Loucy (cell line): ENCODE data around the gene CRYL1.

Experiments used
- H2AFZ ChIP-seq: fragments of 200-600 bp; sonication (generic); 2 replicates; pipeline ENCODE4 v1.6.0; 2016; ENCODE audit warnings: antibody characterized with exemption, mild to moderate bottlenecking, low read length, moderate library complexity
- H3F3A ChIP-seq: fragments of 200-600 bp; 2 replicates; pipeline ENCODE4 v1.6.0; 2016; ENCODE audit warnings: antibody characterized with exemption, low read depth, mild to moderate bottlenecking
- H3K27me3 ChIP-seq: fragments of 200-600 bp; sonication (generic); 2 replicates; pipeline ENCODE4 v1.6.1; 2014; ENCODE audit warnings: low read length, mild to moderate bottlenecking; ENCODE audit not compliant: insufficient read depth, poor library complexity, severe bottlenecking
- H3K36me3 ChIP-seq: fragments of 200-600 bp; sonication (generic); 2 replicates; pipeline ENCODE4 v1.6.1; 2016; ENCODE audit warnings: low read length; ENCODE audit not compliant: insufficient read depth
- H3K4me1 ChIP-seq: fragments of 200-600 bp; sonication (generic); 2 replicates; pipeline ENCODE4 v1.5.1; 2014; ENCODE audit warnings: low read length, mild to moderate bottlenecking; ENCODE audit not compliant: insufficient read depth, poor library complexity, severe bottlenecking
- H3K4me2 ChIP-seq: fragments of 200-600 bp; sonication (generic); 2 replicates; pipeline ENCODE4 v1.6.0; 2014; ENCODE audit warnings: antibody characterized with exemption, low read length, low read depth, mild to moderate bottlenecking; ENCODE audit not compliant: poor library complexity, severe bottlenecking
- H3K4me3 ChIP-seq: fragments of 200-600 bp; sonication (generic); 2 replicates; pipeline ENCODE4 v1.5.1; 2014; ENCODE audit warnings: low read length, mild to moderate bottlenecking, mixed read lengths; ENCODE audit not compliant: poor library complexity, severe bottlenecking
- H3K79me2 ChIP-seq: fragments of 200-600 bp; sonication (generic); 2 replicates; pipeline ENCODE4 v1.6.1; 2014; ENCODE audit warnings: low read length; ENCODE audit not compliant: insufficient read depth
- H3K9ac ChIP-seq: fragments of 200-600 bp; sonication (generic); 2 replicates; pipeline ENCODE4 v1.6.0; 2014; ENCODE audit warnings: mild to moderate bottlenecking, low read depth, low read length, moderate library complexity; ENCODE audit not compliant: poor library complexity, severe bottlenecking
- H3K9me2 ChIP-seq: fragments of 200-600 bp; sonication (generic); replicated peaks from 2 replicates; pipeline ENCODE4 v1.6.1; 2016; ENCODE audit warnings: low read depth, low read length, mixed read lengths
- H3K9me3 ChIP-seq: fragments of 200-600 bp; sonication (generic); 2 replicates; pipeline ENCODE4 v1.6.1; 2014; ENCODE audit warnings: mild to moderate bottlenecking, antibody characterized with exemption, low read length, low read depth; ENCODE audit not compliant: insufficient read depth
- H4K20me1 ChIP-seq: fragments of 200-600 bp; sonication (generic); 2 replicates; pipeline ENCODE4 v1.6.0; 2014; ENCODE audit warnings: antibody characterized with exemption, low read length, mild to moderate bottlenecking; ENCODE audit not compliant: insufficient read depth, poor library complexity, severe bottlenecking
- EZH2phosphoT487 ChIP-seq: fragments of 200-600 bp; IDR thresholded peaks from 2 replicates; pipeline ENCODE4 v1.6.1; 2018; ENCODE audit warnings: antibody characterized with exemption, mild to moderate bottlenecking, moderate library complexity, borderline replicate concordance
- TF ChIP-seq, protein P1 (sequence below): fragments of 200-600 bp; sonication (generic); conservative IDR thresholded peaks from 2 replicates; pipeline ENCODE4 v1.5.1; 2014; ENCODE audit warnings: mild to moderate bottlenecking, antibody characterized with exemption, low read length

Gene CRYL1

DNA sequence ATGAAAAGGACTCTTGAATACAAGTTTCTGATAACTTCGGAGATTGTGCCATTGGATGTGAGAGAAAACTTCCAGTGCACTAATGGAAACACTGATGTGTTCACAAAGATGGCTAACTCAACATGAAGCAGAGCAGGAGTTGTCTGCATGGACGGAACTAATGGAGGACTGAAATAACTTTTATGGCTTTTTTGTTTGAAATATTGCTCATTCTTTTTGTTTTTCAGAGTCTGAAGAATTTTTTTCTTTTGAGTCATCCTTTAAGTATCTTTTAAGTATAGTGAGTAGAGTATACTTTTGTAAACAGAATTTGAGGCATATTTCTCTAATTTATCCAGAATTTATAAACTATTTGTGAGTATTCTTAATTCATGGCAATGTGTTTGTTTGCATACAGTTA, 25.7 kb downstream of the CRYL1 start:
- no peaks in the 10 kb centered on the region for H3K4me1 ChIP-seq
- peaks cover 5% of the 10 kb centered on the region; the same call in 1 of the 2 replicates for H3K9me3 ChIP-seq
- no peaks in the 10 kb centered on the region for H3K27me3 ChIP-seq
- H3K36me3 ChIP-seq: no peaks in the 10 kb centered on the region
- no peak overlapping the region for H3K9ac ChIP-seq
- no peak for TF ChIP-seq EZH2phosphoT487
- TF ChIP-seq, protein P1, sequence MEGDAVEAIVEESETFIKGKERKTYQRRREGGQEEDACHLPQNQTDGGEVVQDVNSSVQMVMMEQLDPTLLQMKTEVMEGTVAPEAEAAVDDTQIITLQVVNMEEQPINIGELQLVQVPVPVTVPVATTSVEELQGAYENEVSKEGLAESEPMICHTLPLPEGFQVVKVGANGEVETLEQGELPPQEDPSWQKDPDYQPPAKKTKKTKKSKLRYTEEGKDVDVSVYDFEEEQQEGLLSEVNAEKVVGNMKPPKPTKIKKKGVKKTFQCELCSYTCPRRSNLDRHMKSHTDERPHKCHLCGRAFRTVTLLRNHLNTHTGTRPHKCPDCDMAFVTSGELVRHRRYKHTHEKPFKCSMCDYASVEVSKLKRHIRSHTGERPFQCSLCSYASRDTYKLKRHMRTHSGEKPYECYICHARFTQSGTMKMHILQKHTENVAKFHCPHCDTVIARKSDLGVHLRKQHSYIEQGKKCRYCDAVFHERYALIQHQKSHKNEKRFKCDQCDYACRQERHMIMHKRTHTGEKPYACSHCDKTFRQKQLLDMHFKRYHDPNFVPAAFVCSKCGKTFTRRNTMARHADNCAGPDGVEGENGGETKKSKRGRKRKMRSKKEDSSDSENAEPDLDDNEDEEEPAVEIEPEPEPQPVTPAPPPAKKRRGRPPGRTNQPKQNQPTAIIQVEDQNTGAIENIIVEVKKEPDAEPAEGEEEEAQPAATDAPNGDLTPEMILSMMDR: no peak
- H3K9me2 ChIP-seq: no peaks in the 10 kb centered on the region
- H3K79me2 ChIP-seq: no peaks in the 10 kb centered on the region
- no peak overlapping the region for H3K4me2 ChIP-seq
- H3K4me3 ChIP-seq: no peak overlapping the region
- no peak overlapping the region for H2AFZ ChIP-seq
- no peaks in the 10 kb centered on the region for H3F3A ChIP-seq
- no peaks in the 10 kb centered on the region for H4K20me1 ChIP-seq

DNA sequence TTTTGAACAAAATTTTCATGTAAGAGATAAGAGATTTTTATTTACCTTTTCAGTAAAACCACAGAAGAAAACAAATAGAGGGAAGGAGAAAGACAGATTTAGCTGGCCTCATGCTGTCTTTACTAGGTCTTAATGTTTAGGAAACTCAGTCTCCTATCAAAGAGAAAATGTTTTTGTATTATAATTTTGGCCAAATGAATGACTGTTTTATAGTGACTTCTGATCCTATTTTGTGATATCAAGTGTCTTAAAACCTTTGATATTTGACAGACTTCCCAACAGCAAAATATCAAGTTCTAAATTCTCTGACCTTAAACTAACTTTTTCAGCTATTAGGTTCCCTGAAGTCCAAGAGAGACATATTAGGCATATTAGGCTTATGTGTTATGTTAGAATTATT, 27.0 kb downstream of the CRYL1 start:
- no peaks in the 10 kb centered on the region for H3K9me2 ChIP-seq
- H3K36me3 ChIP-seq: no peaks in the 10 kb centered on the region
- no peak overlapping the region for H3K4me3 ChIP-seq

DNA sequence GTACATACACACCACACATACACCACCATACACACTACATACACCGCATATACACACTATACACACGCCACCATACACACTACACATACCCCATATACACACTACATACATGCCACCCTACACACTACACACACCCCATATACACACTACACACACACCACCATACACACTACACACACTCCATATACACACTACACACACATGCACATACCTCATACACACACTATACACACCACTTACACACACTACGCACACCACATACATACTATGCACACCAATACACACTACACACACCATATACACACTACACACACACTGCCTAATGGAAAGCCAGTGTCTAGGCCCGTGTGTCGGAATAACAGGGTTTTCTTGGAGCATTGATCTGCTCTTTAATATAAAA, 27.5 kb downstream of the CRYL1 start:
- TF ChIP-seq, protein P1: no peak
- TF ChIP-seq EZH2phosphoT487: no peak
- peaks cover 5% of the 10 kb centered on the region; the same call in 1 of the 2 replicates for H3K9me3 ChIP-seq
- H3K4me2 ChIP-seq: no peak overlapping the region
- no peaks in the 10 kb centered on the region for H3K9me2 ChIP-seq
- H3K4me1 ChIP-seq: peaks cover 9% of the 10 kb centered on the region
- H3K36me3 ChIP-seq: no peaks in the 10 kb centered on the region
- no peak overlapping the region for H3K4me3 ChIP-seq
- H4K20me1 ChIP-seq: no peaks in the 10 kb centered on the region
- no peaks in the 10 kb centered on the region for H3F3A ChIP-seq
- no peaks in the 10 kb centered on the region for H3K27me3 ChIP-seq
- H3K79me2 ChIP-seq: no peaks in the 10 kb centered on the region
- H2AFZ ChIP-seq: no peak overlapping the region
- H3K9ac ChIP-seq: no peak overlapping the region

More for the DNA sequence above, 27.0 kb downstream of the CRYL1 start:
- Histone ChIP-seq H4K20me1 (no peaks in the 10 kb centered on the region), H3K9me3 (peaks cover 5% of the 10 kb centered on the region; the same call in 1 of the 2 replicates), H3K4me1 (peaks cover 4% of the 10 kb centered on the region), H3K4me2 (no peak overlapping the region), H3K27me3 (no peaks in the 10 kb centered on the region), H3K9ac (no peak overlapping the region), H2AFZ (no peak overlapping the region), H3F3A (no peaks in the 10 kb centered on the region), H3K79me2 (no peaks in the 10 kb centered on the region)
- no peak for TF ChIP-seq EZH2phosphoT487
- TF ChIP-seq, protein P1: no peak
